Measurements from ENCODE around the gene ARFGEF2. TPM values are rescaled to one million over a fixed set of nuclear protein-coding genes. Genes with fewer than 3 reads are reported as not detected.
A peak's percentile ranks its signal among the peaks of the same experiment; 100 is the strongest.
"Not testable (repeated sequence)": the region's sequence is repeated elsewhere in the genome, so short reads cannot be mapped to it uniquely, and the experiment has no call there.

ARFGEF2 gene
- total RNA-seq, 1 donor from 2014 or later = 30.2 TPM

DNA sequence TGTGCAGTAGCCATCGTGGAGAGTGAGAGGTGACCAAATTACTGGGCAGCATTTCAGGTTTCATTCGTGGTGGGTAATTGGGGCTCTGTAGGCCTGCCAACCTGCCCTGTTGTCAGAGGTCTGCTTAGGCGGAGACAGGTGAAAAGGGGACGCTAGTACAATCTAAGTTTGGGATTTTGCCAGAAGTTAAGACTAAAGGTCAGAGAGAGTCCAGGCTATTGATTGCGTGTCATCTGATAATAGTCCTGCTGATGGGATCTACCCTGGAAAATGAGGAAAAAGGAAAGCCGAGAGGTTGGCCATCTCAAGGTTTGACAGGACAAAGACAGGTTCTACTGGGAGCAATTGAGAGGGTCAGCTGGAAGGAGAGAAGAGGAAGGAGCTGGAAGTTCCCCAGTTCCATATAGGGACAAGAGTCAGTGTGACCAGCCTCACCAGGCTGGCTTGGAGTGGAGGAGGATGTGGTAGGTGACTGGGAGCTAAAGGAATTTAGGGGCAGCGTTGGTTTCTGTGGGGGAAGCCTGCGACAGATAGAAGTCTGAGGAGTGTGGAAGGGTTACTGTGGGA, 10.9 kb downstream of the ARFGEF2 start:
- no peak for DNase-seq
- Mint-ChIP-seq H3K36me3 (ENCODE audit: unreplicated experiment) (peaks cover 4% of the 10 kb centered on the region), H3K9me3 (ENCODE audit: unreplicated experiment) (peaks cover 8% of the 10 kb centered on the region), H3K4me3 (ENCODE audit: unreplicated experiment) (no peak overlapping the region), H3K4me1 (ENCODE audit: low read depth, unreplicated experiment) (peaks cover 8% of the 10 kb centered on the region), H3K27me3 (ENCODE audit: unreplicated experiment) (peaks cover 6% of the 10 kb centered on the region), H3K27ac (ENCODE audit: unreplicated experiment) (no peak overlapping the region)
- TF ChIP-seq, protein P1, sequence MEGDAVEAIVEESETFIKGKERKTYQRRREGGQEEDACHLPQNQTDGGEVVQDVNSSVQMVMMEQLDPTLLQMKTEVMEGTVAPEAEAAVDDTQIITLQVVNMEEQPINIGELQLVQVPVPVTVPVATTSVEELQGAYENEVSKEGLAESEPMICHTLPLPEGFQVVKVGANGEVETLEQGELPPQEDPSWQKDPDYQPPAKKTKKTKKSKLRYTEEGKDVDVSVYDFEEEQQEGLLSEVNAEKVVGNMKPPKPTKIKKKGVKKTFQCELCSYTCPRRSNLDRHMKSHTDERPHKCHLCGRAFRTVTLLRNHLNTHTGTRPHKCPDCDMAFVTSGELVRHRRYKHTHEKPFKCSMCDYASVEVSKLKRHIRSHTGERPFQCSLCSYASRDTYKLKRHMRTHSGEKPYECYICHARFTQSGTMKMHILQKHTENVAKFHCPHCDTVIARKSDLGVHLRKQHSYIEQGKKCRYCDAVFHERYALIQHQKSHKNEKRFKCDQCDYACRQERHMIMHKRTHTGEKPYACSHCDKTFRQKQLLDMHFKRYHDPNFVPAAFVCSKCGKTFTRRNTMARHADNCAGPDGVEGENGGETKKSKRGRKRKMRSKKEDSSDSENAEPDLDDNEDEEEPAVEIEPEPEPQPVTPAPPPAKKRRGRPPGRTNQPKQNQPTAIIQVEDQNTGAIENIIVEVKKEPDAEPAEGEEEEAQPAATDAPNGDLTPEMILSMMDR (IDR thresholded peaks at IDR 0.05; ENCODE audit: partially characterized antibody, unreplicated experiment) = no peak

DNA sequence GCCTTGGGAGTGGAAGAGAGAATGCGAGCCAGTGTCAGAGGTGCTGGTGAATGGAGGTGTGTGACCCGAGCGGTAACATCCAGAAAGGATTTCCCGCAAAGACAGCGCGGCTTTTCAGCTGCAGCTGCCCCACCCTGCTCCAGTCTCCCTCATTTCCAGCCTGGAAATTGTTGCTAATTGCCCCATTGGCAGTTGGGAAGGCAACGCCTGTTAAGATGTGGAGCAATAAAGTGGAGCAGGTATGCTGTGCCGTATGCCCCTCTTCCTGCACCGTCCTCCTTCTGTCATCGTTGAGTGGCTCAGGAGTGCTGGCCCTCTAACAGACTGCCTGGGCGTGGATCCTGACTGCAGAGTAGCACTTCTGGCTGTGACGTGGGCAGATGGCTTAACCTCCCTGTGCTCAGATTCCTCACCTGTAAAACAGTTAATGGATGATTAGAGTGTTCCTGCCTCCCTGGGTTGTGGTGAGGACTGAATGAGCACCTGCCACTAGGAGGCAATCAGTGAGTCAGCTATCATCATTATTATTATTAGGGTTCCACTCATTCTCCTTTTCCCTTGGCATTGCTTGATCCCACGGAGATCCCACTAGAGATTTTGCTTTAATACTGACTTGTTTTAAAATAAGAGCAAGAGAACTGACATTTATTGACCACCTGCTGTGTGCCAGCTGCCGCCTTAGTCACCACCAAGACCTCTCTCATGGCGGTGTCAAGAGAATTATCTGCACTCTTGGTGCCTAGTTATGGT, 11.7 kb downstream of the ARFGEF2 start:
- TF ChIP-seq, protein P1 (IDR thresholded peaks at IDR 0.05; ENCODE audit: partially characterized antibody, unreplicated experiment) = no peak
- H3K4me1 Mint-ChIP-seq (ENCODE audit: low read depth, unreplicated experiment) = peaks cover 6% of the 10 kb centered on the region
- no peak overlapping the region for H3K4me3 Mint-ChIP-seq (ENCODE audit: unreplicated experiment)
- H3K9me3 Mint-ChIP-seq (ENCODE audit: unreplicated experiment) = peaks cover 8% of the 10 kb centered on the region
- peaks cover 4% of the 10 kb centered on the region for H3K36me3 Mint-ChIP-seq (ENCODE audit: unreplicated experiment)
- no peak overlapping the region for H3K27ac Mint-ChIP-seq (ENCODE audit: unreplicated experiment)
- DNase-seq = peak; percentile 54
- H3K27me3 Mint-ChIP-seq (ENCODE audit: unreplicated experiment) = peaks cover 6% of the 10 kb centered on the region

GRCh38 chr20:48934273-48934877, 12.9 kb downstream of the ARFGEF2 start:
- DNase-seq; H3K27me3 Mint-ChIP-seq (ENCODE audit: unreplicated experiment); H3K9me3 Mint-ChIP-seq (ENCODE audit: unreplicated experiment); H3K4me1 Mint-ChIP-seq (ENCODE audit: low read depth, unreplicated experiment); H3K36me3 Mint-ChIP-seq (ENCODE audit: unreplicated experiment): not testable (repeated sequence)
- Mint-ChIP-seq H3K4me3 (ENCODE audit: unreplicated experiment) (peak overlapping the region; percentile 71), H3K27ac (ENCODE audit: unreplicated experiment) (peak overlapping the region; percentile 91)

DNA sequence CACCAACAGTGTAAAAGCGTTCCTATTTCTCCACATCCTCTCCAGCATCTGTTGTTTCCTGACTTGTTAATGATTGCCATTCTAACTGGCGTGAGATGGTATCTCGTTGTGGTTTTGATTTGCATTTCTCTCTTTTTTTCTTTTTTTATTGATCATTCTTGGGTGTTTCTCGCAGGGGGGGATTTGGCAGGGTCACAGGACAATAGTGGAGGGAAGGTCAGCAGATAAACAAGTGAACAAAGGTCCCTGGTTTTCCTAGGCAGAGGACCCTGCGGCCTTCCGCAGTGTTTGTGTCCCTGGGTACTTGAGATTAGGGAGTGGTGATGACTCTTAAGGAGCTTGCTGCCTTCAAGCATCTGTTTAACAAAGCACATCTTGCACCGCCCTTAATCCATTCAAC, 13.5 kb downstream of the ARFGEF2 start:
- not testable (repeated sequence) for H3K36me3 Mint-ChIP-seq (ENCODE audit: unreplicated experiment); H3K27me3 Mint-ChIP-seq (ENCODE audit: unreplicated experiment); DNase-seq; H3K4me3 Mint-ChIP-seq (ENCODE audit: unreplicated experiment); H3K9me3 Mint-ChIP-seq (ENCODE audit: unreplicated experiment); H3K4me1 Mint-ChIP-seq (ENCODE audit: low read depth, unreplicated experiment)
- H3K27ac Mint-ChIP-seq (ENCODE audit: unreplicated experiment) = peak overlapping the region; percentile 91

- DNase-seq; H3K9me3 Mint-ChIP-seq (ENCODE audit: unreplicated experiment); H3K4me1 Mint-ChIP-seq (ENCODE audit: low read depth, unreplicated experiment); H3K36me3 Mint-ChIP-seq (ENCODE audit: unreplicated experiment); H3K4me3 Mint-ChIP-seq (ENCODE audit: unreplicated experiment); H3K27me3 Mint-ChIP-seq (ENCODE audit: unreplicated experiment); H3K27ac Mint-ChIP-seq (ENCODE audit: unreplicated experiment): not testable (repeated sequence)
Observed at GRCh38 chr20:48936178-48936577, 14.7 kb downstream of the ARFGEF2 start.

- H3K27me3 Mint-ChIP-seq (ENCODE audit: unreplicated experiment) = peaks cover 6% of the 10 kb centered on the region
- peaks cover 6% of the 10 kb centered on the region for H3K4me1 Mint-ChIP-seq (ENCODE audit: low read depth, unreplicated experiment)
- DNase-seq = no peak
- peaks cover 8% of the 10 kb centered on the region for H3K9me3 Mint-ChIP-seq (ENCODE audit: unreplicated experiment)
- H3K4me3 Mint-ChIP-seq (ENCODE audit: unreplicated experiment) = no peak overlapping the region
- no peak overlapping the region for H3K27ac Mint-ChIP-seq (ENCODE audit: unreplicated experiment)
- TF ChIP-seq, protein P1 (IDR thresholded peaks at IDR 0.05; ENCODE audit: partially characterized antibody, unreplicated experiment) = no peak
- H3K36me3 Mint-ChIP-seq (ENCODE audit: unreplicated experiment) = peaks cover 4% of the 10 kb centered on the region
Observed at GRCh38 chr20:48937674-48938073, 16.2 kb downstream of the ARFGEF2 start.

Measured in glutamatergic neuron (in vitro differentiated cells).